Measurements from ENCODE around the gene RGS19. TPM values are rescaled to one million over a fixed set of nuclear protein-coding genes. Genes with fewer than 3 reads are reported as not detected.

RGS19 gene
- total RNA-seq, 1 donor from 2014 or later, result 7.7 TPM

GRCh38 chr20:64077094-64077493 lies 2.2 kb downstream of the RGS19 start:
- no peak for DNase-seq

- no peak for DNase-seq
Observed at GRCh38 chr20:64076061-64076997, 3.0 kb downstream of the RGS19 start.

- no peak for DNase-seq
Observed at GRCh38 chr20:64075556-64075955, 3.8 kb downstream of the RGS19 start.

GRCh38 chr20:64074963-64075362 lies 4.4 kb downstream of the RGS19 start:
- no peak for DNase-seq

GRCh38 chr20:64074184-64074789 lies 5.0 kb downstream of the RGS19 start:
- no peak for DNase-seq

GRCh38 chr20:64073476-64074183 lies 5.7 kb downstream of the RGS19 start:
- DNase-seq, result no peak

GRCh38 chr20:64072498-64073063 lies 6.7 kb downstream of the RGS19 start:
- no peak for DNase-seq

- no peak for DNase-seq
Observed at GRCh38 chr20:64071341-64072332, 7.7 kb downstream of the RGS19 start.

- DNase-seq, result no peak
Observed at GRCh38 chr20:64070244-64070993, 8.9 kb downstream of the RGS19 start.

- DNase-seq, result peak; percentile 35
Observed at GRCh38 chr20:64069614-64070243, 9.6 kb downstream of the RGS19 start.

GRCh38 chr20:64069209-64069613 lies 10.1 kb downstream of the RGS19 start:
- no peak for DNase-seq

GRCh38 chr20:64068386-64069208 lies 10.7 kb downstream of the RGS19 start:
- DNase-seq, result no peak

- DNase-seq, result no peak
Observed at GRCh38 chr20:64067733-64068307, 11.5 kb downstream of the RGS19 start.

GRCh38 chr20:64067005-64067632 lies 12.2 kb downstream of the RGS19 start:
- no peak for DNase-seq

GRCh38 chr20:64065974-64066343 lies 13.4 kb downstream of the RGS19 start:
- DNase-seq, result no peak

- DNase-seq, result no peak
Observed at GRCh38 chr20:64065062-64065973, 14.0 kb downstream of the RGS19 start.

GRCh38 chr20:64064145-64064698 lies 15.1 kb downstream of the RGS19 start:
- DNase-seq, result no peak
